Neural progenitor cell (in vitro differentiated cells): ENCODE results near the gene RNF123.

Source experiments
- EZH2 ChIP-seq: fragments of 200-600 bp; sonication (generic); IDR thresholded peaks from 2 replicates; pipeline ENCODE4 v1.6.1; 2017; ENCODE audit warnings: antibody characterized with exemption, mild to moderate bottlenecking, moderate library complexity
- EZH2phosphoT487 ChIP-seq: fragments of 200-600 bp; sonication (generic); IDR thresholded peaks from 2 replicates; pipeline ENCODE4 v1.6.1; 2017; ENCODE audit warnings: antibody characterized with exemption
- TF ChIP-seq, protein P1 (sequence below): fragments of 200-600 bp; sonication (generic); IDR thresholded peaks from 2 replicates; pipeline ENCODE4 v1.5.1; 2017; ENCODE audit warnings: antibody characterized with exemption, mild to moderate bottlenecking

- no peak for TF ChIP-seq EZH2phosphoT487
- TF ChIP-seq, protein P1, sequence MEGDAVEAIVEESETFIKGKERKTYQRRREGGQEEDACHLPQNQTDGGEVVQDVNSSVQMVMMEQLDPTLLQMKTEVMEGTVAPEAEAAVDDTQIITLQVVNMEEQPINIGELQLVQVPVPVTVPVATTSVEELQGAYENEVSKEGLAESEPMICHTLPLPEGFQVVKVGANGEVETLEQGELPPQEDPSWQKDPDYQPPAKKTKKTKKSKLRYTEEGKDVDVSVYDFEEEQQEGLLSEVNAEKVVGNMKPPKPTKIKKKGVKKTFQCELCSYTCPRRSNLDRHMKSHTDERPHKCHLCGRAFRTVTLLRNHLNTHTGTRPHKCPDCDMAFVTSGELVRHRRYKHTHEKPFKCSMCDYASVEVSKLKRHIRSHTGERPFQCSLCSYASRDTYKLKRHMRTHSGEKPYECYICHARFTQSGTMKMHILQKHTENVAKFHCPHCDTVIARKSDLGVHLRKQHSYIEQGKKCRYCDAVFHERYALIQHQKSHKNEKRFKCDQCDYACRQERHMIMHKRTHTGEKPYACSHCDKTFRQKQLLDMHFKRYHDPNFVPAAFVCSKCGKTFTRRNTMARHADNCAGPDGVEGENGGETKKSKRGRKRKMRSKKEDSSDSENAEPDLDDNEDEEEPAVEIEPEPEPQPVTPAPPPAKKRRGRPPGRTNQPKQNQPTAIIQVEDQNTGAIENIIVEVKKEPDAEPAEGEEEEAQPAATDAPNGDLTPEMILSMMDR, result no peak
- no peak for TF ChIP-seq EZH2
Measured at GRCh38 chr3:49721896-49722781, 32.8 kb downstream of the RNF123 start.
